ENCODE measurements around the gene IRF8. TPM values are rescaled to one million over a fixed set of nuclear protein-coding genes. Genes with fewer than 3 reads are reported as not detected.

The IRF8 gene, protein sequence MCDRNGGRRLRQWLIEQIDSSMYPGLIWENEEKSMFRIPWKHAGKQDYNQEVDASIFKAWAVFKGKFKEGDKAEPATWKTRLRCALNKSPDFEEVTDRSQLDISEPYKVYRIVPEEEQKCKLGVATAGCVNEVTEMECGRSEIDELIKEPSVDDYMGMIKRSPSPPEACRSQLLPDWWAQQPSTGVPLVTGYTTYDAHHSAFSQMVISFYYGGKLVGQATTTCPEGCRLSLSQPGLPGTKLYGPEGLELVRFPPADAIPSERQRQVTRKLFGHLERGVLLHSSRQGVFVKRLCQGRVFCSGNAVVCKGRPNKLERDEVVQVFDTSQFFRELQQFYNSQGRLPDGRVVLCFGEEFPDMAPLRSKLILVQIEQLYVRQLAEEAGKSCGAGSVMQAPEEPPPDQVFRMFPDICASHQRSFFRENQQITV
- 10.4 TPM for total RNA-seq

DNA sequence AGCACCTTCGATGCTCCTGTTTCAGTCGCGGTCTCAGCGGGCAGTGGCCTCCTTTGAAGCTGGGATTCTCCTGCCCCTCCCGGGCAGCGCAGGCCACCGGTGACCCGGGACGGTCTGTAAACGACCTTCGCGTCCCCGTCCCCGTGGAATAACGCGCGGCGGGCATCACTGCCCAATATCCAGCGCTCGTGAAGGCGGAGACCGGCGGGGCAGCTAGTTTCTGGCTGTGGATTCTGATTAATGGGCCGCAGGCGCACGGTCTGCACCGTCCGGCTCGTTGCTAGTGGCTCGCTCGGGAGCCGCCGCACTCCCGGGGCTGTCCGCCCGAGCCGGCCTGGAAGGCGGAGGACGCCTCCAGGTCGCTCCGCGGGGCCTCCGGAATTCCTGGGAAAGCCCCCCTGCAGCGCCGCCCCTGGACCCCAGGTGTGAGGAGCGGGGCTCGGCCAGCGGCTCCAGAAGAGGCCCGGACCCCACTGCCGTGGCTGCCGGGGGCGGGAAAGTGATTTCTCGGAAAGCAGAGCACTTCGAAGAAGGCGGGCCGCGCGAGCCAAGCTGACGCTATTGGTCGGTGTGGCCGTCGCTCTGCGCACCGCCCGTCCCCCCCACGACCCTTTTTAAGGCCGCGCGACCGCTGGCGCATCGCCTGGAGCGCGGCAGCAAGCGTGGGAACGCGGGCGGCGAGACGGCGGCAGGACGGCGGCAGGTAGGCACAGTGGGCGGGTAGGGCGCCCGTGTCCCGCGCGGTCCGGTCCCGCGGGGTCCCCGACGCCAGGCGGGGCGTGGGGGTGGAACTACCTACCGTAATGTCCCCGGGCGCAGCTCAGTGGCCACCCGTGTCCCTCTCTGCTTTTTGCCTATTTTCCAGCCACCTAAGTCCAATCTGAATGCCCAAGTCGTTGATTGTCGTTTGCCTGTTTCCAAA is at the start of gene IRF8:
Gene IRF8 (plus strand): TSS at position 642 of the 922 bp plus-strand sequence. CDS start 3,854 bp downstream, outside the sequence.

Other genes starting within 250 kb of the IRF8 start
- 7.0 TPM for gene GINS2, start 210.2 kb upstream of the IRF8 start, total RNA-seq
- gene C16orf74, start 148.1 kb upstream of the IRF8 start, total RNA-seq = 23.1 TPM
- gene EMC8, start 99.6 kb upstream of the IRF8 start, total RNA-seq = 25.8 TPM
- gene COX4I1, start 99.5 kb upstream of the IRF8 start, total RNA-seq = 219 TPM

Measured in camera-type eye (tissue), 1 donor.